HG02623 (cell line): ENCODE results near the gene SPINK13.
"Not testable (repeated sequence)": the region's sequence is repeated elsewhere in the genome, so short reads cannot be mapped to it uniquely, and the experiment has no call there.

Source experiments
- ATAC-seq: cut with Tn5 transposase; IDR thresholded peaks from one replicate; pipeline ENCODE4 v1.9.1; 2021; ENCODE audit warnings: moderate library complexity; ENCODE audit not compliant: unreplicated experiment

Gene SPINK13, protein sequence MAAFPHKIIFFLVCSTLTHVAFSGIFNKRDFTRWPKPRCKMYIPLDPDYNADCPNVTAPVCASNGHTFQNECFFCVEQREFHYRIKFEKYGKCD

DNA sequence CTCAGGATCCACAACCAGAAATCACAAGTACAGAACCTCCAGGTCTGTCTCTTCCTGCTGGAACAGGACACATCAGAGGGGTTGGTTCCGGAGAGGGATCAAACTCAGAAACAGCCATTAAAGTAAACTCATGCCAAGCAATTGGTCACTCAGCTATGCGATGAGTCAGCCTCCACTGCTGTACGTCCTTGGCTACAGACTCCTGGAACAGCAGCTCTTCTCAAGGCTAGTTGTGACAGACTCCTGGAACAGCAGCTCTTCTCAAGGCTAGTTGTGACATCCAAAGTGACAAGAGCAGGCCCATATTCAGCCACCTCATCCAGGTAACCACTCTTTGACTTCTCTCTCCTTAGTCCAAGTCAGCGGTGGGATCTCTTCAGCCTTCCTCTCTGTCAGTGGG lies at the start of gene SPINK13:
Gene SPINK13 (plus strand): TSS at position 229 of the 400 bp plus-strand sequence. CDS start 1,279 bp downstream, outside the sequence.
- ATAC-seq: no peak

DNA sequence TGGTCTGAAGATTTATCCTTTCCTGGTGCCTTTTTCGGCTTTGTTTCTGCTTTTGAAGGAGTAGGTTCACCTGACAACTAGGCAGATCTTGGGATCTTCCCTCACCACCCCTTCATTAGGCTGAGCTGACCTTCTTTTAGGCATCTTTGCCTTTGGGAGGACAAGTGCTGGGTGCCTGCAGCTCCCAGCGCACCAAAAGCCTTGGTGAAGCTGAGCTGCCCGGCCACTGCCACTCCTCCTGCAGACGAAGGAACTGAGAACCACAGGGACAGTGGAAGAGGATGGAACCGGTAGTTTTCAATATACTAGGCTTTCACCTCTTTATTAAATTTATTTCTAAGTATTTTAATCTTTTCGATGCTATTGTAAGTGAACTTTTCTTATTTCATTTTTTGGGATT lies 47.1 kb upstream of the SPINK13 start:
- ATAC-seq: no peak

DNA sequence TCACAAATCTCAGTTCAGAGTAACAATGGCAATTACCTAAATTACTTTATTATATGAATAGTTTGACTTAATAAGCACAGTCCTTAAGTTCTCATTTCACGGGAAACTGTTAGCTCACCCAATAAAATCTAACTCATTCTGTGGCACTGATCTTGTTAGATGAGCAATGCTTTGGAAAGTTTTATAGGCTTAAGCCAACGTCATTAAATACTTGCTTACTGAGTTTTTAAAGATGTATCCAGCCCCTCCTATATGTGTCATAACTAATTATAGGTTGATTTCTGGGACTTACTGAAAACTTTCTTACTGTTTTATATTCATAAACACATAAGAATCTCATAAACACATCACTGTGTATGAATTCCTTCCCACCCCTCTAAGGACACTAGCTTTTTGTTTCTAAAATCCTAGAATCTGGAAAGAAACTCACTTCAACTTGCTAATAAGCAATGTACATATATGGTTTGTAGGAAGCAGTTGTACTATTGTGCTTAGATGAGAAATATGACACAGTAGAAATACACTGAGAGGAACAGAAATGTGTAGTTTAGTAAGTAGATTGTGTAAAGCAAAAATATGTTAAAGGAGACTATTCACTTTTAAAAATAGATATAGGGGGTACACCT lies 44.4 kb upstream of the SPINK13 start:
- ATAC-seq: no peak

DNA sequence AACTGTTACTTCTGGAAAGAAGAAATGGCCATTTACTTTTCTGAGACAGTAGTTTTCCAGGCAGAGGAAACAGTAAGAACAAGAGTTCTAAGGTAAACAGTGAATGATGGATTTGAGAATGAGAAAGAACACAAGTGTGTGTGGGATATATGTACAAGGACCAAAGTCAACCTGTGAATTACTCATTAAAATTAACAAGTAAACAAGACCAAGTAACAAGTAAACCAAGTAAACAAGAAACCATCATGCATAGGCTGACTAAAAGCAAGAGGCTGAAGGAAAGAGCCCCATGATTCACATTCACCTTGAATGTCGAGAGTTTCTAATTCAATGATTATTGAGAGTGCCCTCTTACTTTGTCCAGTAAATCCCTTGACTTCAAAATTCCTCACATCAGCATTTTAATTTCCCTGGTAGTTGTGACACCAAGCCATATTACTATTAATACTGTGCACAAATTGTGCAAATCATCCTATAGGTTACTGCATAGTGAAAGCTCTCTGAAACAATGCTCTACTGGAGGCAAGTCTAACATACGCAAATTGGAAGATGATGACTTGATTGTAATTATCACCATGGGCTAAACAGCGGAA lies 40.1 kb upstream of the SPINK13 start:
- no peak for ATAC-seq

DNA sequence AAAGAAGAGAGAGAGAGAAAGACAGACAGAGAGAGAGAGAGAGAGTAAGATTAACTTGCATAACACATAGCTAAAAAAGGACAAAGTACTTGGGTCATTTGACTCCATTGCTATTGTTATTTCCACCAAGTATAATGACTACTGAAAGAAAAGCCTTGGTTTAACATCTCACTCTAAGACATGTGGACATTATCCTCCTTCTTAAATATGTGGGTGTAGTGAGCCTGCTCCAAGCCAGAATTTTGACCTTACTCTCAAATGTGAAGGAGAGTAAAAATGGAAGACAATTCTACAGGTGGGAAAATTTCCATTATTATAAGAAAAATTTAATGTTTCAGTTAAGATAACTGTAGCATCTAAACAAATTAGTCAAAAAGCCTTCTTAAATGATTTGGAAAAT lies 38.8 kb upstream of the SPINK13 start:
- ATAC-seq: no peak

DNA sequence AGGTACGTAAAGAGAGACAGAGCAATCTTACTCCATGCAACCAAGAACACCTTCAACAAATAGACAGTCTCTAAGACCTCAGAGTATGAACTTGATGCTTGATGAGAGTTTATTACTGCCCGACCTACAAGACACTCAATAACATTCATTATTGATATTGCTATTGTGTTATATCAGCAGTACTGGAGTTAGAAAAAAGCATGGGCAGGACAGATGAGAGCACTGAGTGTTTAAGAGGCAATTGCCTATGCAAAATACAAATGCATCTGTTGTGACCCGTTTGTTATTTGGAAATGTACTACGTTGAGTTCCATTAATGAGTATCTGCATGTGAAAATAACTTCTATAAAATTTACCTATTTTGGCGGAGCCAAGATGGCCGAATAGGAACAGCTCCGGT lies 38.4 kb upstream of the SPINK13 start:
- ATAC-seq: no peak

DNA sequence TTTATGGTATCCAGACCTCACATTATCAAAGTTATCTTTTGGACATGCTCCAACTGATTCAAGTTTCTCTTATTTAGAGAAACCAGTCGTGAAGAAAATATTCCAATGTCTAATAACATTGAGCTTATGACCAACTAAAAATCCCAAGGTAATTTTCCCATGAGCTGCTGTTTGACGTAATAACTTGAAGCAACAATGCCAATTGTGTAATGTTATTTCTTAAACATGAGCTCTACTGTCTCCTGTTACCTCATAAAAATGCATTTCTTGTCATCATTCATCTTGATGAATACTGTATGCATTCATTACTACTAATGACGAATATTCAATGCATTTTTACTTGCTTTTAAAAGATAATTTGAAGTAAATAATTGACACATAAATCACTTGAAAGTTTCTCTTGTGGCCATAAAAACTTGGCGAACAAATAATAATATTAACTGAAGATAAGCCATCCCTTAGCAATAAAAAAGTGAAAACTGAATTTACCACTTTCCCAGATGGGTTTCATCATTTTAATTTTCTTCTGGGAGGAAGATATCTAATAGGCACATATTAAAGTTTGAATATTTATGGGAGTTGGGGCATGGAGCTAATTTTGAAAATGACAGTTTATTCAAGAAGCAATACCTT lies 30.7 kb upstream of the SPINK13 start:
- no peak for ATAC-seq

DNA sequence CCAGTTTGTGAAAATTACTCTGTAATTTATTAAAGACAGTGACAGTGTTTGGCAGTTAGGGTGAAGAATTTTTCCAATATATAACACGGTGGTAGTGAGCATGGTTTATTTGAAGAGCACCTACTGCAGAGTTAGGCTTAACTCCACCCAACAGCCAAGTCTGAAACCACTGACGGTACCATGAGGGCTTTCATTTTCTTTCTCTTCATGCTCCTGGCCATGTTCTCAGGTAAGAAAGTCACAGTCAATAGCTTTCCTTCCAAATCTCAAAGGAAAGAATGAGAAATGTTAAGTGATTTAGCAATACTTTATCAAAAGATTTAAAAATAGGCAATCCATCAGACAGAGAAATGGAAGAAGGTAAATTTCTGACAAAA lies 30.2 kb upstream of the SPINK13 start, which contains the start of gene MARCOL:
Gene MARCOL (plus strand): TSS at position 108 of the 377 bp plus-strand sequence. CDS start 73 bp downstream, at position 181.
- ATAC-seq: no peak

DNA sequence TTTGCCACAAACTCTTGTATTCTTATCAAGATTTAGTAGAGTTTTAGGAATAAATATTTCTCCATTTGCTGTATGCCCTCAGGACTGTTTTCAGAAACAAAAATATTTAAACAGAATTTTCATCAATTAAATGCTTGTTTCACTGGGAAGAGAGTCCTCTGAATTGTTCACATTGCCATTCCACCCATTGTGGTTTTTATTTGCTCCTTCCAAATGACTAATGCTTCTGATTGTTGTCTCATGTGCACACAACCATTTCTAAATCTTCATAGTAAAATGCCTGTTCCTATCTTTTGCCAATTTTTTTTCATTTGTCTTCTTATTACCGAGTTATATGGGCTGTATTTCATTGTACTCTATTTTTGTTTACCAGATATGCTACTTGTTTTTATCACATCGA lies 19.7 kb upstream of the SPINK13 start:
- ATAC-seq: no peak

DNA sequence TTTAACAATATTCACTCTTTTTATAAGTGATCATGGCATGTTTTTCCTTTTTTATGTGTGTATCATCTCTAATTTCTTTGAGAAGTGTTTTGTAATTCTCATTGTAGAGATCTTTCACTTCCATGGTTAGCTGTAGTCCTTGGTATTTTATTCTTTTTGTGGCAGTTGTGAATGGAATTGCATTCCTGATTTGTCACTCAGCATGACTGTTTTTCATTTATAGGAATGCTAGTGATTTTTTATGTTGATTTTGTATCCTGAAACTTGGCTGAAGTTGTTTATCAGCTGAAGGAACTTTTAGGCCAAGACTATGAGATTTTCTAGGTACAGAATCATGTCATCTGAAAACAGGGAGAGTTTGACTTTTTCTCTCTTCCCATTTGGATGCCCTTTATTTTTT lies 13.1 kb upstream of the SPINK13 start:
- no peak for ATAC-seq

DNA sequence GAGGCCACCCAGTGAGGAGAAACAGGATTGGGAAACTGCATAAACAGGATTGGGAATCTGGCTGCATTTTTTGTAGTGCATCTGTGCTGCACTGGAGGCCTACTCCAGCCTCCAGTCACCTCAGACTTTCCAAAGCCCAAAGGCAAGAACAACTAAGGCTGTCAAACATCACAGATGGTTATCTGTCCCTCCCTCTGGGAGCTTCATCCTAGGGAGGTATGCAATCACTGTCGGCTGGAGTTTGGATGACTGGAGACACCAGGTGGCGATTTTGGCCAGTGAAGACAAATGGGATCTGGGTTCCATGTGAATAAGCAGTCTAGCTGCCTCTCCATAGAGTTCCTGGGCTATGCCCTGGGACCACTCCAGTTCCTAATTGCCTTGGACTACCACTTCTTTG lies 9.3 kb upstream of the SPINK13 start:
- no peak for ATAC-seq

DNA sequence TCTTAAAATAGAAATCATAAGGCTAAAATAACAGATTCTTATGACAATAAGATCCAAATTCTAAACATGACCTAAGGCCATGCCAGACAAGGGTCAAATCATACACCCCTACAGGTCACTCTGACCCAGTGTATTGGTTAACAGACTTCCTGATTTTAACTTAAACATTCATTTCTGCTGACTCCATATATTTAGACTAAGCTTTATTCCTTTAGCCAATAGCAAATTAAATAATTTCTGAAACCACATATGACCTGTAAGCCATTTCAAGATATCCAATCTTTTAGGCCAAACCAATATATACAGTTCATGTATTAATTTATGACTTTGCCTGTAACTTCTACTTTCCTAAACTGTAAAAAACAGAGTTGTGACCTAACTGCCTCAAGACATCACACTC lies 7.4 kb upstream of the SPINK13 start:
- ATAC-seq: no peak

DNA sequence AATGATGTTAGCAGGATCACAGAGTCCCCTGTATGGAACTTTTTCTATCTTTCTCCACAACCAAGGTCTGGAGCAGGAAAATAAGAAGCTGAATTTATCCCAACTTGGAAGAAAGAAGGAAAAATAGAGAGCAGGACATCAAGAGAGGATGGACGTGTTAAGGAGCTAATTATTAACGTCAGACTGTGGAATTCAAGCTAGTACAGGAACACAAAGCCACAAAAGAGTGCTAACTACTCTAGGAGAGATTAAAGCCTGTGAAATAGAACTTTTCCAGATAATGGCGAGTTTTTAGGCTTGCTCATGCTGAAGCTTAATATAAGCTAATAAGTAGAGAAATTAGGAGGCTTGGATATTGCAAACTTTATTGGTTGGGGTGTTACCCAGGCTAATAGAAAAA lies 632 bp upstream of the SPINK13 start:
- no peak for ATAC-seq

DNA sequence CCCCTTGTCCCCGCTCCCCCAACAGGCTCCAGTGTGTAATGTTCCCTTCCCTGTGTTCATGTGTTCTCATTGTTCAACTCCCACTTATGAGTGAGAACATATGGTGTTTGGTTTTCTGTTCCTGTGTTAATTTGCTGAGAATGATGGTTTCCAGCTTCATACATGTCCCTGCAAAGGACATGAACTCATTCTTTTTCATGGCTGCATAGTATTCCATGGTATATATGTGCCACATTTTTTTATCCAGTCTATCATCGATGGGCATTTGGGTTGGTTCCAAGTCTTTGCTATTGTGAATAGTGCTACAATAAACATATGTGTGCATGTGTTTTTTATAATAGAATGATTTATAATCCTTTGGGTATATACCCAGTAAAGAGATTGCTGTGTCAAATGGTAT lies 6.5 kb downstream of the SPINK13 start:
- ATAC-seq: not testable (repeated sequence)

DNA sequence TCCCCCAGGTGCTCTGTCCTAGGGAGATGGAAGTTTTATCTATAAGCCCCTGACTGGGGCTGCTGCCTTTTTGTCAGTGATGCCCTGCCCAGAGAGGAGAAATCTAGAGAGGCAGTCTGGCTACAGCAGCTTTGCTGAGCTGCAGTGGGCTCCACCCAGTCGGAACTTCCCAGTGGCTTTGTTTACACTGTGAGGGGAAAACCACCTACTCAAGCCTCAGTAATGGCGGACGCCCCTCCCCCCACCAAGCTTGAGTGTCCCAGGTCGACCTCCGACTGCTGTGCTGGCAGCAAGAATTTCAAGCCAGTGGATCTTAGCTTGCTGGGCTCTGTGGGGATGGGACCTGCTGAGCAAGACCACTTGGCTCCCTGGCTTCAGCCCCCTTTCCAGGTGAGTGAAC lies 12.3 kb downstream of the SPINK13 start:
- ATAC-seq: not testable (repeated sequence)

DNA sequence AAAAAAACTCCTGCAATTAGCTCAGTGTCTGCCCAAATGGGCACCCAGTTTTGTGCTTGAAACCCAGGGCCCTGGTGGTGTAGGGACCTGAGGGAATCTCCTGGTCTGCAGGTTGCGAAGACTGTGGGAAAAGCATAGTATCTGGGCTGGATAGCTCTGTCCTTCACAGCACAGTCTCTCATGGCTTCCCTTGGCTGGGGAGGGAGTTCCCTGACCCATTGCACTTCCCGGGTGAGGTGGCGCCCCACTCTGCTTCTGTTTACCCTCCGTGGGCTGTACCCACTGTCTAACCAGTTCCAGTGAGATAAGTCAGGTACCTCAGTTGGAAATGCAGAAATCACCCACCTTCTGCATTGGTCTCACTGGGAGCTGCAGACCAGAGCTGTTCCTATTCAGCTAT lies 12.7 kb downstream of the SPINK13 start:
- ATAC-seq: not testable (repeated sequence)

DNA sequence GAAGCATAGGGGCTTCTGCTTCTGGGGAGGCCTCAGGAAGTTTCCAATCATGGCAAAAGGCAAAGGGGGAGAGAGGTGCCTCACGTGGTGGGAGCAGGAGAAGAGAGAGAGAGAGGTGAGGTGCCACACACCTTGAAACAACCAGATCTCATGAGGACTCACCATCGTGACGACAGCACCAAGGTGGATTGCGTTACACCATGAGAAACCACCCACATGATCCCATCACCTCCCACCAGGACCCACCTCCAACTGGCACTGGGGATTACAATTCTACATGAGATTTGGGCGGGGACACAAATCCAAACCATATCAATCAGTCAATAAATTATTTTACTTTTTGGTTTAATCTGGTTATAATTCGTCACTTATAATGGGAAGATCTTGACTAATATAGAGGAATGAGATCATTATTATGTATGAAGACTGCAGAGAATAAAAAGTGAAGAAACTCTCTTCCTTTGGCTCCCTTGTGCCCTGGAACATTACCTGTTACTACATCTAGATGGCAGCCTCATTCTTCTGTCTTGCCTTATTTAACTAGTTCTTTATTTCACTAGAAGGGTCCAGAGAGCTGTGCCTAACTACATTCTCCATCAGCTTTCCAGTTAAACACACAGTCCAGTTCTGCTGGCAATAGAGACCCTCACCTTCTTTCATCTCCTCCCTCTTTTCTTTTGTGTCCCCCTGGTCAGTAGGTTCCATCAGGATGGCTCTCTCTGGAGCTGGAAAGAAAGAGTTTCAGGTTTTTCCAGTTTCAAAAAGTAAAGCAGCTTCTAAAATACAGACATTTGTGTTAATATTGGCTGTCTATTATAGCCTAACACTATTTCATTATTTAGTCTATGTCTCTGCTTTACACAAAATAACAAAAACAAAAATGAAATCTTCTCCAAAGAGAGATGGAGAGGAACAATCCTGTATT lies 21.9 kb downstream of the SPINK13 start:
- no peak for ATAC-seq

DNA sequence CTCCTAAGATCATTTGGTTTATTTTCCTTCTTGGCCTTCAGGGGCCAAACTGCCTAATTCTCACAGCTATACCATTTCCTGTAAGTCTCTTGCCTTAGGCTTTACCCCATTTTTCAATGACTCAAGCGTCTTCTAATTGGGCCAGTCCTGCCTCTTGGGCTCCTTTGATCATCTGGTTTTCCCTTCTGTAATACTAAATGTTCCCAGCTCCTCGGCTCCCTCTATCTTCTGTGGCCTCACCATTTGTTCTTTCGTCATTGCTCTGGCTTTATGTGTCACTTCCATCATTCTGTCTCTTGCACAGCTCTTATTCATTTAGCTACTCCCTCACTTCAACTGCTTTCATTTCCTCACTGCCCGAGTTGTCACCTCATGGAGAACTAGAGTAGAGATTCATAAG lies 29.1 kb downstream of the SPINK13 start:
- ATAC-seq: no peak

DNA sequence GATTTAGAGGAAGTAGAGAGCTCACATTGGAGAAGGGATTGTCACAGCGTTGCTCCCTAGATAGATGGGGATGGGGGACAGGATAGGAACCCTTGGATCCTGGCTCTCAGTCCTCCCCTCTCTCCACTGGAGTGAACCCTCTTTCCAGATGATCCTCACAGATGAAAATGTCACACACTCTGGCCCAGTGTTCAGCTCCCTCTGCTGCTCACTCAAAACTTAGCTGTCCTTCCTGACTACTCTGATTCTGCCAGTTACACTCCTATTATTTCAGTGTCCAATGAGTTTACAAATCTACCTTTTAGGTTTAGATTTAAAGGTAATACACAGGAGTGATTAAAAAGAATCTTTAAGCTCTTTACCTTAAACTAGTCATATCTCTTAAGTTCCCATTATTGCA lies 37.9 kb downstream of the SPINK13 start:
- ATAC-seq: no peak

DNA sequence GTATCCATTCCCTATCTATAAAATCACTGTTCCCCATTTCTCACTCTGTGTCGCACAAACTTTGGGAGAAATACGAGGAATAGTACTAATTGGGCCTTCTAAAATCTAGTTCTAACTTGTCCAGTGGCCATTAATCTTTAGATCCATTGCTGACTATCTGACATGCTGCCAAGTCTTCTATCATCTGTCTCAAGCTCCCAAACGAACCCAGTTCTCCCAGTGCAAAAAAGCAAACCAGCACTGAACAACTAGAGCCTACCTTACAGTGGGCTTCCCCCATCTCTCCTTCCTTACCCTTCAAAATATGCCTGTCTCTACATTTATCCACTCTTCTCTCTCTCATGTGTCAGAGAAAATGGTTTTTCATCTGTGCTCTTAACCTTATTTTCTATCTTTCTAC lies 40.4 kb downstream of the SPINK13 start:
- ATAC-seq: no peak

DNA sequence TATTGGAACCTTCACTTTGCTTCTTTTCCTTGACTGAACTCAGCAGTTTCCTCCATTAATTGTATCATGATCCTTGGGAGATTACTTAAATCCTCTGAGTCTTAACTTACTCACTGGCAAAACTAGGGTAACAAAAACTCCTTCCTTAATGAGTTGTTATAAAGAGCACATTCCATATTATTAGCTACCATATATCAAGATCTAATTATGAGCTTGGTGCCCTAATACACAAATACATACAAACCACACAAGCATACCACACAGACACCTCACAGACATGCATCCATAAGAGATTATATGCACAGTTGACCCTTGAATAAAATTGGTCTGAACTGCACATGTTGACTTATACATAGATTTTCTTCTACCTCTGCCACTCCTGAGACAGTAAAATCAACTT lies 41.2 kb downstream of the SPINK13 start:
- no peak for ATAC-seq
